HEK293 (cell line): ENCODE results near the gene KDM3B.

Experiments
- ATF2 ChIP-seq: fragments of 450-650 bp; formaldehyde crosslinking; IDR thresholded peaks from 2 replicates; pipeline ENCODE4 v1.5.1; 2016; ENCODE audit warnings: missing biosample characterization, missing genetic modification characterization, low read depth
- GFI1B ChIP-seq: fragments of 450-650 bp; formaldehyde crosslinking; IDR thresholded peaks from 2 replicates; pipeline ENCODE4 v1.5.1; 2016; ENCODE audit warnings: missing biosample characterization, missing genetic modification characterization
- GLIS2 ChIP-seq: fragments of 450-650 bp; formaldehyde crosslinking; IDR thresholded peaks from 2 replicates; pipeline ENCODE4 v1.5.1; 2016; ENCODE audit warnings: missing biosample characterization, missing genetic modification characterization
- OVOL3 ChIP-seq: fragments of 450-650 bp; formaldehyde crosslinking; IDR thresholded peaks from 2 replicates; pipeline ENCODE4 v1.5.1; 2016; ENCODE audit warnings: missing biosample characterization, missing genetic modification characterization
- PATZ1 ChIP-seq: fragments of 450-650 bp; formaldehyde crosslinking; IDR thresholded peaks from 2 replicates; pipeline ENCODE4 v1.5.1; 2016; ENCODE audit warnings: missing biosample characterization, missing genetic modification characterization
- REPIN1 ChIP-seq: fragments of 450-650 bp; formaldehyde crosslinking; IDR thresholded peaks from 2 replicates; pipeline ENCODE4 v1.5.1; 2017; ENCODE audit warnings: missing biosample characterization, missing genetic modification characterization, low read depth
- SCRT2 ChIP-seq: fragments of 450-650 bp; formaldehyde crosslinking; IDR thresholded peaks from 2 replicates; pipeline ENCODE4 v1.5.1; 2016; ENCODE audit warnings: missing biosample characterization, missing genetic modification characterization
- SP3 ChIP-seq: fragments of 450-650 bp; formaldehyde crosslinking; IDR thresholded peaks from 2 replicates; pipeline ENCODE4 v1.5.1; 2016; ENCODE audit warnings: missing biosample characterization, missing genetic modification characterization
- TSHZ1 ChIP-seq: fragments of 450-650 bp; formaldehyde crosslinking; IDR thresholded peaks from 2 replicates; pipeline ENCODE4 v1.5.1; 2016; ENCODE audit warnings: missing biosample characterization, missing genetic modification characterization, borderline replicate concordance
- WT1 ChIP-seq: fragments of 450-650 bp; formaldehyde crosslinking; IDR thresholded peaks from 2 replicates; pipeline ENCODE4 v1.5.1; 2016; ENCODE audit warnings: missing biosample characterization, missing genetic modification characterization
- ZBTB10 ChIP-seq: fragments of 450-650 bp; formaldehyde crosslinking; IDR thresholded peaks from 2 replicates; pipeline ENCODE4 v1.5.1; 2016; ENCODE audit warnings: missing biosample characterization, missing genetic modification characterization
- ZBTB26 ChIP-seq: fragments of 450-650 bp; formaldehyde crosslinking; optimal IDR thresholded peaks from 2 replicates; pipeline ENCODE3; 2016; ENCODE audit warnings: missing biosample characterization, mild to moderate bottlenecking, missing genetic modification characterization
- ZIC2 ChIP-seq: fragments of 450-650 bp; formaldehyde crosslinking; IDR thresholded peaks from 2 replicates; pipeline ENCODE4 v1.5.1; 2016; ENCODE audit warnings: missing biosample characterization, missing genetic modification characterization
- ZNF138 ChIP-seq: fragments of 450-650 bp; formaldehyde crosslinking; IDR thresholded peaks from 2 replicates; pipeline ENCODE4 v1.5.1; 2016; ENCODE audit warnings: missing biosample characterization, missing genetic modification characterization, borderline replicate concordance
- ZNF302 ChIP-seq: fragments of 450-650 bp; formaldehyde crosslinking; IDR thresholded peaks from 2 replicates; pipeline ENCODE4 v1.5.1; 2016; ENCODE audit warnings: missing biosample characterization, missing genetic modification characterization, low read depth
- ZNF311 ChIP-seq: fragments of 450-650 bp; formaldehyde crosslinking; IDR thresholded peaks from 2 replicates; pipeline ENCODE4 v1.5.1; 2017; ENCODE audit warnings: missing biosample characterization, missing genetic modification characterization, borderline replicate concordance
- ZNF341 ChIP-seq: fragments of 450-650 bp; formaldehyde crosslinking; IDR thresholded peaks from 2 replicates; pipeline ENCODE4; 2016; ENCODE audit warnings: low read depth, missing biosample characterization, missing genetic modification characterization
- ZNF366 ChIP-seq: fragments of 450-650 bp; formaldehyde crosslinking; conservative IDR thresholded peaks from 2 replicates; pipeline ENCODE4 v1.5.1; 2016; ENCODE audit warnings: missing biosample characterization, missing genetic modification characterization
- ZNF555 ChIP-seq: fragments of 450-650 bp; formaldehyde crosslinking; conservative IDR thresholded peaks from 2 replicates; pipeline ENCODE4 v1.5.1; 2017; ENCODE audit warnings: missing biosample characterization, mild to moderate bottlenecking, missing genetic modification characterization, inconsistent platforms
- ZNF580 ChIP-seq: fragments of 450-650 bp; formaldehyde crosslinking; IDR thresholded peaks from 2 replicates; pipeline ENCODE4 v1.5.1; 2016; ENCODE audit warnings: missing biosample characterization, missing genetic modification characterization
- ZNF658 ChIP-seq: fragments of 450-650 bp; formaldehyde crosslinking; IDR thresholded peaks from 2 replicates; pipeline ENCODE4; 2016; ENCODE audit warnings: missing biosample characterization, missing genetic modification characterization
- ZNF677 ChIP-seq: fragments of 450-650 bp; IDR thresholded peaks from 2 replicates; pipeline ENCODE4 v1.5.0; 2018; ENCODE audit warnings: missing biosample characterization, mild to moderate bottlenecking, missing genetic modification characterization, moderate library complexity
- ZNF777 ChIP-seq: fragments of 450-650 bp; formaldehyde crosslinking; IDR thresholded peaks from 2 replicates; pipeline ENCODE4 v1.5.1; 2017; ENCODE audit warnings: missing biosample characterization, missing genetic modification characterization, borderline replicate concordance
- ZNF791 ChIP-seq: fragments of 450-650 bp; formaldehyde crosslinking; IDR thresholded peaks from 2 replicates; pipeline ENCODE4 v1.5.1; 2016; ENCODE audit warnings: missing biosample characterization, missing genetic modification characterization
- ZNF843 ChIP-seq: fragments of 450-650 bp; formaldehyde crosslinking; IDR thresholded peaks from 2 replicates; pipeline ENCODE4 v1.5.1; 2016; ENCODE audit warnings: missing biosample characterization, missing genetic modification characterization

Gene KDM3B

GRCh38 chr5:138464388-138465260 is 112.1 kb downstream of the KDM3B start (continued):
- TF ChIP-seq TSHZ1 (tag by site-specific recombination): no peak; the same call in 1 of the 2 replicates
- no peak for TF ChIP-seq ATF2 (tag by site-specific recombination)
- peak; percentile 81 for TF ChIP-seq WT1 (tag by site-specific recombination)
- no peak for TF ChIP-seq ZNF677 (tag by site-specific recombination)
- no peak for TF ChIP-seq ZNF791 (tag by site-specific recombination)
- TF ChIP-seq ZNF311: no peak
- TF ChIP-seq ZNF777: peak; percentile 35; the same call in 1 of the 2 replicates
- TF ChIP-seq GFI1B (tag by site-specific recombination): no peak
- TF ChIP-seq SP3: peak; percentile 70
- TF ChIP-seq ZNF302: no peak
- peak; percentile 99 for TF ChIP-seq ZBTB10
- no peak for TF ChIP-seq OVOL3
- TF ChIP-seq REPIN1 (tag by site-specific recombination): no peak
- TF ChIP-seq ZNF580: 0 out of 2 replicates have a peak, but pooled peaks have one; percentile 12
- TF ChIP-seq ZNF138 (tag by site-specific recombination): no peak
- peak; percentile 99 for TF ChIP-seq ZNF366 (tag by site-specific recombination)
- peak; percentile 93 for TF ChIP-seq GLIS2 (tag by site-specific recombination)
- TF ChIP-seq ZNF843 (tag by site-specific recombination): no peak; the same call in 1 of the 2 replicates
- TF ChIP-seq ZNF341 (tag by site-specific recombination): peak; percentile 81
- TF ChIP-seq ZIC2: peak; percentile 66
- peak; percentile 41; the same call in 1 of the 2 replicates for TF ChIP-seq SCRT2 (tag by site-specific recombination)
- no peak for TF ChIP-seq ZNF555 (tag by site-specific recombination)
- no peak for TF ChIP-seq ZNF658 (tag by site-specific recombination)
- peak; percentile 99 for TF ChIP-seq PATZ1 (tag by site-specific recombination)
- peak; percentile 97 for TF ChIP-seq ZBTB26 (tag by site-specific recombination)
